Activated naive CD8-positive, alpha-beta T cell (primary cell): ENCODE data around the gene PSRC1.

Source experiments
- H3K27ac Mint-ChIP-seq: one replicate; pipeline ENCODE4 v1.8.0; 2021; ENCODE audit warnings: mixed read lengths
- H3K27me3 Mint-ChIP-seq: one replicate; pipeline ENCODE4 v1.8.0; 2021; ENCODE audit warnings: mixed read lengths
- H3K36me3 Mint-ChIP-seq: one replicate; pipeline ENCODE4 v1.8.0; 2021; ENCODE audit warnings: mixed read lengths
- H3K4me1 Mint-ChIP-seq: one replicate; pipeline ENCODE4 v1.8.0; 2021; ENCODE audit warnings: low read depth, mixed read lengths
- H3K4me3 Mint-ChIP-seq: one replicate; pipeline ENCODE4 v1.8.0; 2021; ENCODE audit warnings: mild to moderate bottlenecking, mixed read lengths
- H3K9me3 Mint-ChIP-seq: one replicate; pipeline ENCODE4 v1.8.0; 2021; ENCODE audit warnings: low read depth, mixed read lengths

PSRC1 gene

DNA sequence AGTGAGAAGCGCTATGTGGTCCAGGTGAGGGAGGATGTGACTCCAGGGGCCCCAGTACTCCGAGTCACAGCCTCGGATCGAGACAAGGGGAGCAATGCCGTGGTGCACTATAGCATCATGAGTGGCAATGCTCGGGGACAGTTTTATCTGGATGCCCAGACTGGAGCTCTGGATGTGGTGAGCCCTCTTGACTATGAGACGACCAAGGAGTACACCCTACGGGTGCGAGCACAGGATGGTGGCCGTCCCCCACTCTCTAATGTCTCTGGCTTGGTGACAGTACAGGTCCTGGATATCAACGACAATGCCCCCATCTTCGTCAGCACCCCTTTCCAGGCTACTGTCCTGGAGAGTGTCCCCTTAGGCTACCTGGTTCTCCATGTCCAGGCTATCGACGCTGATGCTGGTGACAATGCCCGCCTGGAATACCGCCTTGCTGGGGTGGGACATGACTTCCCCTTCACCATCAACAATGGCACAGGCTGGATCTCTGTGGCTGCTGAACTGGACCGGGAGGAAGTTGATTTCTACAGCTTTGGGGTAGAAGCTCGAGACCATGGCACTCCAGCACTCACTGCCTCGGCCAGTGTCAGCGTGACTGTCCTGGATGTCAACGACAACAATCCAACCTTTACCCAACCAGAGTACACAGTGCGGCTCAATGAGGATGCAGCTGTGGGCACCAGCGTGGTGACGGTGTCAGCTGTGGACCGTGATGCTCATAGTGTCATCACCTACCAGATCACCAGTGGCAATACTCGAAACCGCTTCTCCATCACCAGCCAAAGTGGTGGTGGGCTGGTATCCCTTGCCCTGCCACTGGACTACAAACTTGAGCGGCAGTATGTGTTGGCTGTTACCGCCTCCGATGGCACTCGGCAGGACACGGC is 31.4 kb downstream of the PSRC1 start:
- Mint-ChIP-seq H3K4me3 (peak overlapping the region; percentile 40), H3K27me3 (no peaks in the 10 kb centered on the region), H3K27ac (no peak overlapping the region), H3K36me3 (no peaks in the 10 kb centered on the region), H3K4me1 (peaks cover 14% of the 10 kb centered on the region), H3K9me3 (no peaks in the 10 kb centered on the region)

DNA sequence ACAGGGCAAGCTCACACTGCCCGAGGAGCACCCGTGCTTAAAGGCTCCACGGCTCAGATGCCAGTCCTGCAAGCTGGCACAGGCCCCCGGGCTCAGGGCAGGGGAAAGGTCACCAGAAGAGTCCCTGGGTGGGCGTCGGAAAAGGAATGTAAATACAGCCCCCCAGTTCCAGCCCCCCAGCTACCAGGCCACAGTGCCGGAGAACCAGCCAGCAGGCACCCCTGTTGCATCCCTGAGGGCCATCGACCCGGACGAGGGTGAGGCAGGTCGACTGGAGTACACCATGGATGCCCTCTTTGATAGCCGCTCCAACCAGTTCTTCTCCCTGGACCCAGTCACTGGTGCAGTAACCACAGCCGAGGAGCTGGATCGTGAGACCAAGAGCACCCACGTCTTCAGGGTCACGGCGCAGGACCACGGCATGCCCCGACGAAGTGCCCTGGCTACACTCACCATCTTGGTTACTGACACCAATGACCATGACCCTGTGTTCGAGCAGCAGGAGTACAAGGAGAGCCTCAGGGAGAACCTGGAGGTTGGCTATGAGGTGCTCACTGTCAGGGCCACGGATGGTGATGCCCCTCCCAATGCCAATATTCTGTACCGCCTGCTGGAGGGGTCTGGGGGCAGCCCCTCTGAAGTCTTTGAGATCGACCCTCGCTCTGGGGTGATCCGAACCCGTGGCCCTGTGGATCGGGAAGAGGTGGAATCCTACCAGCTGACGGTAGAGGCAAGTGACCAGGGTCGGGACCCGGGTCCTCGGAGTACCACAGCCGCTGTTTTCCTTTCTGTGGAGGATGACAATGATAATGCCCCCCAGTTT is 32.3 kb downstream of the PSRC1 start:
- Mint-ChIP-seq H3K4me1 (peaks cover 14% of the 10 kb centered on the region), H3K36me3 (no peaks in the 10 kb centered on the region), H3K27me3 (no peaks in the 10 kb centered on the region), H3K9me3 (no peaks in the 10 kb centered on the region), H3K4me3 (peak overlapping the region; percentile 61), H3K27ac (no peak overlapping the region)

DNA sequence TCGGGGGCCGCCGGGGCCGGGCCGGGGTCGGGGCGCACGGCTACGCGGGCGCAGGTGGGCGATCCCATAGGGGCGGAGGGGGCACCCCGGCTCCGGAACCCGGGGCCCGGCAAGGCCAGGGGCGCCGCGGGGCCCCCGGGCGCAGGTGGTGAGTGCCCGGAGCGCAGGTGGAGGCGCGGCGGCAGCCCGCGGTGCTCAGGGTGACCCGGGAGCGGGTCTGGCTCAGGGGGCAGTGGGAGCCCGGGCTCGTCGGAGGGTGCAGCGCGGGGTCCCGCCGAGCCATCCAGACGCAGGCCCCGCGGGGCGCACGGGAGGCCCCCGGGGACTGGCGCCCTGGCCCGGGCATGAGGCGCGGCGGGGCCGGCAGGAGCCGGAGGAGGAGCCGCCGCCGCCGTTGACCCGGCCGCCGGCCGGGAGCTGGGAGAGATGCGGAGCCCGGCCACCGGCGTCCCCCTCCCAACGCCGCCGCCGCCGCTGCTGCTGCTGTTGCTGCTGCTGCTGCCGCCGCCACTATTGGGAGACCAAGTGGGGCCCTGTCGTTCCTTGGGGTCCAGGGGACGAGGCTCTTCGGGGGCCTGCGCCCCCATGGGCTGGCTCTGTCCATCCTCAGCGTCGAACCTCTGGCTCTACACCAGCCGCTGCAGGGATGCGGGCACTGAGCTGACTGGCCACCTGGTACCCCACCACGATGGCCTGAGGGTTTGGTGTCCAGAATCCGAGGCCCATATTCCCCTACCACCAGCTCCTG is 33.1 kb downstream of the PSRC1 start:
- peak overlapping the region; percentile 71 for H3K4me3 Mint-ChIP-seq
- H3K9me3 Mint-ChIP-seq, result no peaks in the 10 kb centered on the region
- H3K36me3 Mint-ChIP-seq, result no peaks in the 10 kb centered on the region
- no peaks in the 10 kb centered on the region for H3K27me3 Mint-ChIP-seq
- peaks cover 12% of the 10 kb centered on the region for H3K4me1 Mint-ChIP-seq
- H3K27ac Mint-ChIP-seq, result no peak overlapping the region

DNA sequence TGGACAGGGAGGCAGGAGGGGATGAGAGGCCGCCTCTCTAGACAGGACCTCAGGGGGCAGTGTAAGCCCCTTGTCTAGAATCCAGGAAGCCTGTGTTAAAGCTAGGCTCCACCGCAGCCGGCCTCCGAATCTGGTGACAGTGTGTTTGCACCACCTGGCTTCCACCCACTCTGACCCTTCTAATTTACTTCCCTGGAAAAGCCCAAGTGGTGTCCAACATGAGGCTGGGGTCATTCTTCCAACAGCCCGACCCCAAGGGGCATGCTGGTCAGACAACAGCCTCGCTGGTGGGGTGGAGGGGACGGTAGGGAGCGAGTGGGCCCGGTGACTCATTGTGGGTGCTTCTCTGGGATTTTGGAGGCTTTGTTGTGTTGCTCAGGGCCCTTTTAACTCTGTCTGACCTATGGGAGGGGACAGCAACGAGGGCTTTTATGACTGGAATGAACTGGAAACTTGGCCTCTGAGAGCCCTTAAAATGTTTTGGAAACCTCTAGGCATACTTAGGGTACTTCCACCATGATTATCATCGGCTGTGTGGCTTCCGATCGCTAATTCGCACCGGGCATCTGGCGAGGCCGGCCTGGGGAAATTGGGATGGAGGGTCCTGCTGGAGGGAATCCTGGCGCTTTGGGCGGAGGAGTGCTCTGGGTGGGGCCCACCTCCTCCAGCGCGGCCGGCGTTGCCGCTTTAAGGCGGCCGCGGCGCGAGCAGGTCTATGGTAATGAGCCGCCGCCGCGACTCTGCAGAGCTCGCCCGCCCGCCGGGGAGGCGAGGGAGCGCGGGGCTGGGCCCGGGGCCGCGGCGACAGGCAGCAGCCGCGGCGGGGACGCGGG is 33.9 kb downstream of the PSRC1 start, which contains the start of gene CELSR2:
Gene CELSR2 (plus strand): TSS at position 743 of the 833 bp plus-strand sequence. CDS start 541 bp downstream, outside the sequence.
- no peak within 1 kb of the TSS for H3K27ac Mint-ChIP-seq
- peaks cover 9% of the 10 kb centered on the region for H3K4me1 Mint-ChIP-seq
- H3K27me3 Mint-ChIP-seq, result no peaks in the 10 kb centered on the region
- no peaks in the 10 kb centered on the region for H3K36me3 Mint-ChIP-seq
- H3K9me3 Mint-ChIP-seq, result no peaks in the 10 kb centered on the region
- H3K4me3 Mint-ChIP-seq, result peak within 1 kb of the TSS; percentile 72

DNA sequence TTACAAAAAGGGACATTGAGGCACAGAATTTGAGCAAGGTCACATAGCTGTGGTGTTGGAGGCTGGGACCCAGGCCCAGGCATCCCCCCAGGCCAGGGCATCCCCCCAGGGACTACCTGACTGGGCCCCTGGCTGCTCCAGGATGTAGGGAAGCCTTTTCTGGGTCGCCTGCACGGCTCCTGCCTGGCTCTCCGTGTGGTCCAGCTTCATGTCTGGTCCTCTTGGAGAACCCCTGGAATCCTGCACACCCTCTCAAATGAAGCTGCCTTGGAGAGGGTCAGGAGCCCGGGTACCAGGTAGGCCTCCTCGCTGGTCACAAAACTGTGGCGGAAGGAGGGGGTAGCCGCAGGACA is 34.5 kb downstream of the PSRC1 start:
- Mint-ChIP-seq H3K36me3 (no peaks in the 10 kb centered on the region), H3K27ac (no peak overlapping the region), H3K4me1 (peaks cover 9% of the 10 kb centered on the region), H3K27me3 (no peaks in the 10 kb centered on the region), H3K9me3 (no peaks in the 10 kb centered on the region), H3K4me3 (no peak overlapping the region)

DNA sequence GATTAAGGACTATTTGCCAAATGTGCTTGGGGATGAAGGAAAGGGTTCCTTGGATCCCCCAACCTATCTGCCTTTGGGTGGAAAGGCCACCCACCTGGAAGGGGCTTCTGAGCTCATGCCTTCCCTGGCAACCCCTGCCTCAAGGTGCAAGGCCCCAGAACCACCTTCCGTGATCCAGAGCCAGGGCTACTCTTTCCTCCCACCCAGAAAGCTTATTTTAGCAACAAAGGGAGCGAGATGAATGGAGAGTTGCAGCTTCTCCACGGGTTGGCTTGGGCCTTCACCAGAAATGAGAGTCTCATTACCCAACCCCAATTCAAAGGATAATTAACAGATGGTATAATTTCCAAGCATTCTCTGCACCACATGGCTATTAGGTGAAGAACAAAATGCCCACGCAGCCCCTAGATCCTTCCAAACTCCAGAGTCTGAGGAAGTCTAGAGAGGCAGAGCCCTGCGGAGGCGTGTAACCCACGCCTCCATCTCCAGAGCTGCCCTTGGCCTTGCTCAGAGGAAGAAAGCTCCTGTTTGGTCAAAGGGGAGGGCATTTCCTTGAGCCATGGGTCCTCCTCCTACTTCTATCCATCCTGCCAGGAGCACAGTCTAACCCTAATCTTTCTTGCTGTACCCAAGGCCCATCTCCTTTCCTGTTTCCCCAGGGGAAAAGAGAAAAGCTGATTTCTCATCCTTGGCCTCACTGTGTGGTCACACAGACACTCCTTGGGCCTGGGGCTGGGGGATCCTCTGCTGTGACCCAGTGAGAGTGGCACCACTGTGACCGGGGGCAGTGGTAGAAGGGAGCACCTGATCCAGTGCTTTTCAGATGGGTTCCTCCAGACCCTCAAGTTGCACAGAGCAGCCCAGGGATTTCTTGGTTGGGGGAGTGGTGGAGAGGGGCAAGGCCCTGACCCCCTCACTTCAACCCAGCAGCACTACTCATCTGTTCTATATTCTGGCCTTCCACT is 35.3 kb downstream of the PSRC1 start:
- no peaks in the 10 kb centered on the region for H3K36me3 Mint-ChIP-seq

DNA sequence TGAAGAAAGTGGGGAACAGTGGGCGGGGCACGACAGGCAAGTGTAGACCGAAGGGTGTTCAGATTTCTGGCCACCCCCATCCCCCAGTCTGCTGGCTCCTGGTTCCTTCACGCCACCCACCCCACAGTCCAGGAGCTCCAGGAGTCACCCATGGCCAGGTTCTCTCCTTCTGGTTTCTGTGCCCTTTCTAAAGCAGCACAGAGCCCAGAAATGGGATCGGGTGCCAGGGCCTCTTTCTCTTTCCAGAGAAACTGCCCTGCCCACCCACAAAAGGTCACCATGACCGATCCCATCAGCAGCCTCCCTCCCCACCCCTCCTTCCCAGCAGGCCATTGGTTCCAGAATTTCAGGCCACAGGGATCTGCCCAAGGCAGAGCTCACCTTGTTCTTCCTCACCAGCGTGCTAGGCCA is 36.8 kb downstream of the PSRC1 start:
- H3K4me1 Mint-ChIP-seq, result peaks cover 21% of the 10 kb centered on the region
- H3K36me3 Mint-ChIP-seq, result no peaks in the 10 kb centered on the region
- no peak overlapping the region for H3K27ac Mint-ChIP-seq
- H3K9me3 Mint-ChIP-seq, result no peaks in the 10 kb centered on the region
- H3K27me3 Mint-ChIP-seq, result no peaks in the 10 kb centered on the region
- H3K4me3 Mint-ChIP-seq, result no peak overlapping the region

More for the DNA sequence above, 35.3 kb downstream of the PSRC1 start:
- Mint-ChIP-seq H3K27ac (no peak overlapping the region), H3K9me3 (no peaks in the 10 kb centered on the region), H3K4me3 (no peak overlapping the region), H3K4me1 (peaks cover 9% of the 10 kb centered on the region), H3K27me3 (no peaks in the 10 kb centered on the region)

DNA sequence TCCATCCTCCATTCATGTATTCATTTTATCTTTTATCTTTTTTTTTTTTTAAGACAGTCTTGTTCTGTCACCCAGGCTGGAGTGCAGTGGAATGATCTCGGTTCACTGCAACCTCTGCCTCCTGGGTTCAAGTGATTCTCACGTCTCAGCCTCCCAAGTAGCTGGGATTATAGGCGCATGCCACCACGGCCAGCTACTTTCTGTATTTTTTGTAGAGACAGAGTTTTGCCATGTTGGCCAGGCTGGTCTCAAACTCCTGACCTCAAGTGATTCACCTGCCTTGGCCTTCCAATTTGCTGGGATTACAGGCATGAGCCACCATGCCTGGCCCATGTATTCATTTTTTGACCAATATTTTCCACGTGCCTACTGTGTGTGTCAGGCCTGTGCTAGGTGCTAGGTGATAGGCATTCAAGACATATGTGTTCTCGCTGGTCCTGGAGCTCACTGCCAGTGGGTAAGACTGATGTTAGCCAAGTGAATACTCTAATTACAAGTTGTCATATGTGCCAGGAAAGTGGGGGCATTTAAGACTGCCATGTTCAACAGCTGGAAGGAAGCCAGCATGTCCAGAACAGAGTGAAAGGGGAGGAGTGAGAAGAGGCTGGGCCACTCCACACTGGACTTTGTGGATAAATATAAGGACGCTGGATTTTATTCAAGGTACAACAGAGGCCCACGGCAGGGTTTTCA is 38.9 kb downstream of the PSRC1 start:
- no peak overlapping the region for H3K4me3 Mint-ChIP-seq
- H3K27me3 Mint-ChIP-seq, result no peaks in the 10 kb centered on the region
- peaks cover 16% of the 10 kb centered on the region for H3K4me1 Mint-ChIP-seq
- no peaks in the 10 kb centered on the region for H3K36me3 Mint-ChIP-seq
- peak overlapping the region; percentile 38 for H3K27ac Mint-ChIP-seq
- H3K9me3 Mint-ChIP-seq, result no peaks in the 10 kb centered on the region

DNA sequence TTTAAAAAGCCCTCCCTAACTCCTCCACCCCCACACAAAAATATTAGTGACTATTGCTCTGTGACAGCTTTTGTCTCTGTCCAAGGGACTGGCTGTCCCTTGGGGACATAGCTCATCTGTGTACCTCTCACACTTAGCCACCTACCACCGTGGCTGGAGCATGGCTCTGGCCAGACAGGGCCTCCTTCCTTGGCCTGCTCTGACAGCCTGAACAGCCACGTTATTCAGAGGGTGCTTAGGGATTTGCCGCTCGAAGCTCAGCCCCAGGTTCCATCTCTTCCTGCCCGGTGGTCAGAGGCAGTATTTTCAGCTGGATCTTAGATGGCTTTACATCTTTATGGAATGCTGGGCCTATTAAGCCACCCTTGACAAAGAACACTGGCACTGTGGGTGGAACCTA is 39.7 kb downstream of the PSRC1 start:
- no peaks in the 10 kb centered on the region for H3K27me3 Mint-ChIP-seq
- no peak overlapping the region for H3K4me3 Mint-ChIP-seq
- H3K27ac Mint-ChIP-seq, result no peak overlapping the region
- H3K36me3 Mint-ChIP-seq, result no peaks in the 10 kb centered on the region
- H3K9me3 Mint-ChIP-seq, result no peaks in the 10 kb centered on the region
- peaks cover 15% of the 10 kb centered on the region for H3K4me1 Mint-ChIP-seq

DNA sequence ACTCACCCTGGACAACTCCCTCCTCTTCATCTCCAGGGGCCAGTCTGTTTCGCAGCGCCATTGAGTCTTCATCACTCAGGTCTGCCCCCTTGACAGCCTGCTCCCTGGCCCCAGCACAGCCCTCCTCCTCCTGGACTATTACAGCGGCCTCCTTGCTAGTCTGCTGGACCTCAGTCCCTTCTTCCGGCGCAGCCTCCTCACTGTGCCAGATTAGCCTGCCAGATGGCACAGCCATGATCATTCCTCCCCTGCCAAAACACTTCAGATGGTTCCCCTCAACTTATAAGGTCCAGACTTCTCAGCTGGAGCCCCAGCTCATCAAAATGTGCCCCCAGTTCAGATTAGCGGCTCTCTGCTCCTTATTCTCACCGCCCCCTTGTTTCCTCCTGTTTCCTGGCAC is 40.6 kb downstream of the PSRC1 start:
- H3K27me3 Mint-ChIP-seq, result no peaks in the 10 kb centered on the region
- no peaks in the 10 kb centered on the region for H3K9me3 Mint-ChIP-seq
- H3K36me3 Mint-ChIP-seq, result no peaks in the 10 kb centered on the region
- H3K27ac Mint-ChIP-seq, result peak overlapping the region; percentile 16
- no peak overlapping the region for H3K4me3 Mint-ChIP-seq
- H3K4me1 Mint-ChIP-seq, result peaks cover 15% of the 10 kb centered on the region

DNA sequence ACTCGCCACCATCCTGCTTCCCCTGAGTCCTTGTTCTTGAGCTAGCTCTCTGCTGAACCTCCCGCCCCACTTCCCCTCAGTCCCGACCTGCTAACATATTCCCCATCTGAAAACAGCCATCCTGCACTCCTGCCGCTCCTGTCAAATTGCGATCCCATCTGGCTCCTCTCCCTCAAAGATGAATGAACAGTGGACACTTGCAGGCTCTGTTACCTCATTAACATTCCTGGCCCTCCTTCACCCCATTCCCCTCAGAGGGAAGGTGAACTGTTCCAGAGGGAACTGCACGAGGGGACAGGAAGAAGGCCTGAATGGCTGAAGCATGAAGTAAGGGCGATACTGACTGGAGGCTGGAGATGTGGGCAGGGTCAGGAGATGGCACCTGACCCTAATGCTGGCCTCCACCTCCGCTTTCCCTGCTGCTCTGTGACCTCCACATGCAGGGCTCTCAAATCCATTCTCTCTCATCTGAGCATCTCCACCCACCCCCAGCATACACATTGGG is 41.1 kb downstream of the PSRC1 start:
- H3K27ac Mint-ChIP-seq, result no peak overlapping the region
- H3K4me3 Mint-ChIP-seq, result no peak overlapping the region
- H3K9me3 Mint-ChIP-seq, result no peaks in the 10 kb centered on the region
- H3K4me1 Mint-ChIP-seq, result peaks cover 15% of the 10 kb centered on the region
- no peaks in the 10 kb centered on the region for H3K36me3 Mint-ChIP-seq
- no peaks in the 10 kb centered on the region for H3K27me3 Mint-ChIP-seq

DNA sequence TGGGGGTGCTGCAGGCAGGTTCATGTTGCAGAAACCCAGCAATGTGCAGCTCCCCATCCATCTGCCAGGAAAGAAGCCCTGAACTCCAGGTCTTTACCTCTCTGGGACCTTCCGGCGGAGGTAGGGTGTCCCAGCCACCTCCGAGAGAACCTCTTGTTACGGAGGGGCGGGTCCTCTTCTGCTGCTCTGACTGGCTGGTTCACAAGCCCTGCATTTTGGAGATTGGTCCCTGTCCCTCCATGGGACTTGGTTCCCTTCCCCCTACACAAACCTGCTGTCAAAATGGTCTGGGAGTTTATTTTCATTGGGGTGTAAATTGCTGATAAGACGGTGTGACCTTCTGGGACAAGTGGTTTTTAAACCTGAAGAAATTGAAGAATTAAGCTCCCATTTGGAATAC is 41.6 kb downstream of the PSRC1 start:
- Mint-ChIP-seq H3K4me3 (no peak overlapping the region), H3K9me3 (no peaks in the 10 kb centered on the region), H3K27ac (no peak overlapping the region)

More for the DNA sequence above, 41.6 kb downstream of the PSRC1 start:
- Mint-ChIP-seq H3K4me1 (peaks cover 15% of the 10 kb centered on the region), H3K36me3 (no peaks in the 10 kb centered on the region), H3K27me3 (no peaks in the 10 kb centered on the region)
